DMS53 treated with DMSO at 0.1 percent for 48 hours (cell line): ENCODE results near the gene HES4.
"Not testable (repeated sequence)": the region's sequence is repeated elsewhere in the genome, so short reads cannot be mapped to it uniquely, and the experiment has no call there.

ENCODE experiments used
- DNase-seq: peaks from one replicate; lab custom pipeline; 2025; ENCODE audit not compliant: unreplicated experiment; lab: John Stamatoyannopoulos, UW

The HES4 gene

DNA sequence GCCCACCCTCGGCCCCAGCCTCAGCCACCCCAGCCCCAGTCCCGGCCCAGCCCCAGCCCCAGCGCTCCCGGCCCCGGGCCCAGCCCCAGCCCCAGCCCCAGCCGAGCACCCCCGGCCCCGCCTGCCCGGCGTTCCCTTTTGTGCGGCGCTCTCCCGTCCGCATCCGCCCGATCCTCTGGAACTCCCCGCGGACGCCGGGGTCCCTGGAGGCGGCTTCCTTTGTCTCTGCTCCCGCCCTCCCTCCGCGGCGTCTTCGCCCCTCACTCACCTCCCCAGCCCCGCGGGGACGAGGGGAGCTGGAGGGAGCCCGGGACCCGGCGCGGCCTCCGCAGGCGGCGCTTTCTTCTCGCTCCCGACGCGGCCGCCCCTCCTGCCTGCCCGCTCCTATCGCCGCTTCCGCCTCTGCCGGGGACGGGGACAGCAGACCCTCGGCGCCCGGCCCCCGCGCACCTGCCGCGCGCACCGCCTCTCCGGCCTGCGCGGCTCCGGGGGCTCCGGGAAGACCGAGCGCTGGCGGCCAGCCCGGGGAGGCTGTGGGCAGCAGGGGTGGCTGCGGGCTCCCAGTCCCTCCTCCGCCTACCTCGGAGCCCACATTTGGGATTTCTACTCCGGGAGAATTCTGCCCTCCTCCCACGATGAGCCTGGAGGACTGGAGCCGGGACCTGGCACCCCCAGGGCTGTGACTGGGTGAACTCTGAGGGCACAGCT, 34.0 kb upstream of the HES4 start:
- no peak for DNase-seq

DNA sequence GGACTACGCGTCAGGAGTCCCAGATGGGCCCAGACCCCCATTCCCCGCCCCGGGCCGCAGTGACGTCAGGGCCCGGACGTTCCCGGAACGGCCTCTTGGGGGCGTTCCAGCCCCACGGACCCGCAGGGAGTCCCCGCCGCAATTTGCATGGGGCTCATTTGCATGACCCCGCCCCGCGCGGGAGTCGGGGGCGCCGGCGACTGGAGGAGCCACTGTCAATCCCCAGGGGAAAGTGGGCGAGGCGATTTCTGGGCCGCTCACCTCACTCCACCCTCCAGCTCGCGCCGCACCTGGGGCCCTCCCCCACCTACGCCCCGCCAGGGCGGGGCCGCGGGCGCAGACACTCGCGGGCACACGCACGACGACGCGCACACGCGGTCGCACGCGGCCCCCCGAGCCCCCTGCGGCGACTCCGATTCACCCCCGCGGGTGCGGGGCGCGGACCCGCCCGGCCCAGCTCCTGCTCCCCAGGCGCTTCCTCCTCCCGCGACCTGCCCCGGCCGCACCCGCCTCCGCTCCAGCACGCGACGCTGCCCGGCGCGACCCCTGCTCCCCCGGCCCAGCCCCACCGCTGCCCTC, 33.2 kb upstream of the HES4 start:
- DNase-seq, result no peak

DNA sequence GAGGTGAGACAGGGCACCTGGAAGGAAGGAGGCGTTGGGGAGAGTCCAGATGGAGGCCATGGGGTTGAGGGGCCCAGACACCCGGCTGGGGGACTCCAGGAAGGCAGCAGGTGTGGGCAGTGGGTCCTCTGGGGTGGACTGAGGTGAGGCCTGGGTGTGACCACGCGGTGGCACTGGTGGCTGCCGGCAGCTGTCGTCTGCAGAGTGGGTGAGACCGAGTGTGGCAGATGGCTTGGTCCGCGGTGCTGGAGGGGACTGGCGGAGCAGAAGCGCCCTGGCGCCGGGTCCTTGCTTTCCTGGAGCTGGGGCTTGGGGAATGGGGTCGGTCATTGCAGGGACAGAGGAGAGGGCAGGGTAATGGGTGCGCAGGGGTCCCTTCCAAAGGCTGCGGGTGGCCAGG, 32.5 kb upstream of the HES4 start:
- DNase-seq, result no peak

DNA sequence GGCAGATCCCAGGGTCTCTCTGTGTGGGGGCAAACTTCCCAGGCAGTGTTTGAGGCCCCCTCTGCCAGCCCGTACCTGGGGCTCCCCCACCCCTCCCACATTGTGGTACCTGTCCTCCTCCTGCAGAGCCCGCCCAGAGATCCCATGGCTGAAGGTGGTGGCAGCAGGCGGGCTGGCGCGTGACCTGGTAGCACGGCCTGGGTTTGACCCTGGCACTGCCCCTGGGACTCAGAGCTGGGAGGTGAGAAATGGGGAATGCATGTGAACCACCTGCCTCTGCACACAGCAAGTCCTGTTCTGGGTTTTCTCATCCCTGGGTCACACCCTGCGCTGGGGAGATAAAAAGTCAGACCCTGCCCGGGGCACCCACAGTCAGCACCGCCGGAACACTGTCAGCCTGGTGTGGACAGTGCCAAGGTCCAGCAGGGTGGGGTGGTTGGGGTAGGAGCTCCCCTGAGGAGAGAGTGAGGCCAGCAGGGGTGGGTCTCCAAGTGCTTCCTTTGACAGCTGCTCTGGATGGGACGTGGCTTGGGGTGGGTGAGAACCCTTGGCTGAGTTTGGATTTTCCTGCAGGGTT, 31.9 kb upstream of the HES4 start:
- DNase-seq, result no peak

DNA sequence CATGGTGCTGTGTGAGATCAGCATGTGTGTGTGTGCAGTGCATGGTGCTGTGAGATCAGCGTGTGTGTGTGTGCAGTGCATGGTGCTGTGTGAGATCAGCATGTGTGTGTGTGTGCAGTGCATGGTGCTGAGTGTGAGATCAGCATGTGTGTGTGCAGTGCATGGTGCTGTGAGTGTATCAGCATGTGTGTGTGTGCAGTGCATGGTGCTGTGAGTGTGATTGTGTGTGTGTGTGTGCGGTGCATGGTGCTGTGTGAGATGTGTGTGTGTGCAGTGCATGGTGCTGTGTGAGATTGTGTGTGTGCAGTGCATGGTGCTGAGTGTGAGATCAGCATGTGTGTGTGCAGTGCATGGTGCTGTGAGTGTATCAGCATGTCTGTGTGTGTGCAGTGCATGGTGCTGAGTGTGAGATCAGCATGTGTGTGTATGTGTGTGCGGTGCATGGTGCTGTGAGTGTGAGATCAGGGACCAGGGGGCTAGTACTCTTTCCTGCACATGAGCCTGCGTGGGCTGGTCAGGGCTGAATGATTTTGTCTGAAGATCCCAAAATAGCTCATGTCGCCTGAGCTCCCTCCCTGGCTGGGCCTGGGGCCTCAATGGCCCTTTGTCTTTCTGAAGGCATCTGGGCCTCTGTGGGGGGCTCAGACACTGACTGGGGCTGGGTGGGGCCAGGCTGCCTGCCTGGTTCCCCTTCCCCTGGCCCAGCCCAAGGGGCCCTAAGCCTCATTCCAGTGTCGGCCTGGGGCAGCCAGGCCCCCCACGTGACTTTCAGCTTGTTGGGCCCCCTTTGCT, 31.2 kb upstream of the HES4 start:
- DNase-seq, result not testable (repeated sequence)

DNA sequence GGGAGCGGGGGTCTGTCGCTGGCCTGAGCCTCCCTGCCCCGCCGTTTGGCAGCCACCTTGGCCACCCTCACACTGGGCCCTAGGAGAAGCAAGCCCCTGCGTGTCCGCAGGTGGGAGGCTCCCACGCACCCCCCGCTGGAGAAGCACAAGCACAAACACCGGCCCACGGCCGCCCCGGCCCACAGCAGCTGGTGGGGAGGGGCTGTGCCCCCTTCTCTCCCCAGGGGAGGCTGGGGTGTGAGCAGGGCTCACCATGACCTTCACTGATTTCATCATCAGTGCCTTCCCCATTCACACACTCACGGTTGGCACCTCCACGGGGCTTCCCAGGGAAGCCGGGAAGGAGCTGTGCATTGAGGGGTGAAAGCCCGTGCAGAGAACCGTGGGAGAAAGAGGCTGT, 27.9 kb upstream of the HES4 start:
- DNase-seq, result no peak

DNA sequence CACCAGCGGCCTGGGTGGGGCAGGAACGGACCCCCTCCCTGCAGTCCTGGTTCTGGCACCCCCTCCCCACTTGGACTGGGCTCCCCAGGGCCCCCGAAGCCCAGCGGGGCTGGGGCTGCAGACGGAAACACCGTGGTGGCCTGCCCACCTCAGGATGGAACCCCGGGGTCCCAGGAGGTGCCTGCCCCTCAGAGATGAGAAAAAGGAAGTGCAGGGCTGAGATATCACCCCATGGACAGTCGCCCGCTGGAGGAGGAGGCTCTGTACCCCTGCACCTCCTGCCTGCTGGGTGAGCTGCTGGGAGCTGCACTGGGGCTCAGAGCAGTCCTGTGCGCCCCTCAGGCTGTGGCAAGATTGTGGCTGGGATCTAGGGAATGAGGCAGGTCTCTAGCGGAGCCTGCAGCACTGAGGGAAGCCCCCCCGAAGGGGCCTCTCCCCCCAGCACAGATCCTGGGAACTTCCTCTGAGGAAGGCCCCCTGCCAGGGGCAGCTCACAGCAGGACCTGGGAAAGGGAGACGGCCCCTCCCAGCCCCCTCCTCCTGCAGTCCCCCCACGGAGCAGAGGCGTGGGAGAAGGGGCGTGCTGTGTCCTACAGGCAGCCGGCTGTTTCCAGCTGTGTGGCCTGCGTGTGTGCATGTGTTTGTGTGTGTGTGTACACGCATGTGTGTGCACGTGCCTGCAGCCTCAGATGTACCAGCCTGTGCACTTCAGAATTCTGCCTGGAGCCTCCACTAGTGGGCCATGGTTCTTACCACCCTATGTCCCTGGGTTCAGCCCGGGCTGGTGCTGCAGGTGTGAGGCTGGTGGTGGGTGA, 26.9 kb upstream of the HES4 start:
- no peak for DNase-seq

DNA sequence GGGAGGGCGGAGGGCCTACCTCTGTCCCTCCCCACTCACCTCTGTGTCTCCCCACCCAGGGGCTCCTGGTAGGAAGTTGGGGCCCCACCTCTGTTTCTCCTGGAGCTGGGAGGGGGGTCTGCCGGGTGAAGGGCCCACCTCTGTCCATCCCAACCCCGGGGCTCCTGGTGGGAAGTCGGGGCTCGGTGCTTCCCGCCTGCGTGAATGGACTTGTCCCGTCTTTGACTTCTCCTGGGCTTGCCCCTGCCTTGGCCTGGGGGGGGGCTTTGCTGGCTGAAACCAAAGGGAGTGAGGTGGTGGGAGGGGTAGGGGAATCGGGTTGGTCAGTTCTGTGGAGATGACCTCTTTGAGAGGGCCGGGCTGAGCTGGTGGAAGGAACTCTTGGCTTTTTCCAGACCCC, 25.8 kb upstream of the HES4 start:
- no peak for DNase-seq

DNA sequence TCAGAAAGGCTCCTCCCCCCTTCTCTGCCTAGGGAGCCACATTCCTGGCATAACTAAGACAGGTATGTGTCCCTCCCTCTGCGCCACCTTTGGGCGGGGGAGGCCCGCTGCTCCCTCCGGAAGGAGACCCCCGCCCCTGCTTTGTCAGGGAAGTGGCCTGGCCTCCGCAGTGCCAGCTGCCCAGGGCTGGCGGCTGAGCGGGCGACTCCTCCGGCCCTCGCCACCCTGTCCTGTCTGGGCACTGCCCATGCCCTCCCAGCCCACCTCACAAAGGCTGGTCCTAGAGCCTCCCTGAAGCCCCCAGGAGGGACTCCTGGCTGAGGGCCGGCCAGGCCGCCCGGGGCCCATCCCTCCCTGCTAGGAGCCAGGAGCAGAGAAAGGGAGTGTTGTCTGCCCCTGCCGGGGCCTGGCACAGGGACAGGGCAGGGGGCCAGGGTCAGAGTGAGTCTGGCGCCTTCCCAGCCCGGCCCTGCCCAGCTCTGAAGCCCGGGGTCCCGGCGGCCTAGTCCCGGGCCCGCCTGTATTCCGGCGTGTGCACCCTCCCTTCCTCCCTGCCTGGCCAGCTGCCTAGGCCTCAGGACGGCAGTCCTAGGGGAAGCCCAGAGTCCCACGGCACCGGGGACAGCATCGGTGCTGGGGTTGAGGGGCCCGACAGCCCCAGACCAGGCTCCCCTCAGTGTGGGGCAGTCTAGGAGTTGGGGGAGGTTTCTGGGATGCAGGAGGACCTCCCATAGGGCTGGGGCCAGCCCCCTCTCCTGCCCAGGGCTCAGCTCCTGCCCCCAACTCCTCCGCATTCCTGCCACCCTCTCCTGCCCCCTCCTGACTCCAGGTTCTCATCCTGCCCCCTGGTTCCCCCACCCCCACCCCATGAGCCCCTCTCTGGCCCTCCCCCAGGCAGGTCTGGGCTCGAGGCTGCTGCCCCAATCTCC, 25.1 kb upstream of the HES4 start:
- DNase-seq, result no peak

DNA sequence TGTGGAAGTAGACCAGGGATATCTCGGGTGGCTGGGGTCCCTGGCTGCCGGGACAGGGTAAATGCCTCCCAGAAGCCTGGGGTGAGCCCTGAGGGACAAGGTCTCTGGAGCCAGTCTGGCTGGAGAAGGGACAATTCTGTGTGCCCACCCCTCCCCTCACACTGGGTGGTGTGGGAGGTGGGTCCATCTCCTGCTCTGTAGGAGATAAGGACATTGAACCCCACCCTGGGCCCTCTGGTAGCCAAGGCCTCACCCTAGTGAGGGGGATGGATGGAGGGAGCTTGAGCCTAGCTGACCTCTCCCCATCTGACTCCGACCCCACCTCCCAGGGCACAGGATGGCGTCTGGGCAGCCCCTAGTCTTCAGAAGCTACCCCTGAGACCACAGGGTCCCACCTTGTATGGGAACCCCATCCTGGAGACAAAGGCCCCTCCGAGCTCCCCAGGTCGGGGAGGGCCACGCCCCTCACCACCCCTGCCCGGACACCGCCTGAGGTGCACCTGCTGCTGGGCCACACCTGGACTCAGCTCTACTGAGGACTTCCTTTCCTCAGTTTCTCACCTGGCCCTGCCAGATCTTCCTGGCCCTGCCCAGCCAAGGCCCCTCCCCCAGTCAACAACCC, 24.4 kb upstream of the HES4 start:
- no peak for DNase-seq

DNA sequence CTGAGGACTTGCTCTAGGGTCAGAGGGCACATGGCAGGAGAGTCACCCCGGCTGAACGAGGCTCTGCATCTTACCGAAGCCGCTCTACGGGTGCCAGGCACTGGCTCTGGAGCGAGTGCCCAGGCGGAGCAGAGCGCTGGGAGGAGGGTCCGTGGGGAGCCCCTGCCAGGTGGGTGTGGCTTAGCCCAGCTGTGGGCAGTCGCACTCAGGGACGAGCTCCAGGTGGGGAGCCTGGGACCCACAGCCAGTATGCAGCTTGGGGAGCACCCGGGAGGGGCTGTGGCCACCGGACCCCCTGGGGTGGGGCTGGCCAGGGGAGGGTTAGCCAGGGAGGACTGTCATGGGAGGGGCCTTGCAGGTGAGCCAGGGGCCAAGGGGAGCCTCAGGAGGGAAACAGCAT, 23.8 kb upstream of the HES4 start:
- DNase-seq, result no peak

DNA sequence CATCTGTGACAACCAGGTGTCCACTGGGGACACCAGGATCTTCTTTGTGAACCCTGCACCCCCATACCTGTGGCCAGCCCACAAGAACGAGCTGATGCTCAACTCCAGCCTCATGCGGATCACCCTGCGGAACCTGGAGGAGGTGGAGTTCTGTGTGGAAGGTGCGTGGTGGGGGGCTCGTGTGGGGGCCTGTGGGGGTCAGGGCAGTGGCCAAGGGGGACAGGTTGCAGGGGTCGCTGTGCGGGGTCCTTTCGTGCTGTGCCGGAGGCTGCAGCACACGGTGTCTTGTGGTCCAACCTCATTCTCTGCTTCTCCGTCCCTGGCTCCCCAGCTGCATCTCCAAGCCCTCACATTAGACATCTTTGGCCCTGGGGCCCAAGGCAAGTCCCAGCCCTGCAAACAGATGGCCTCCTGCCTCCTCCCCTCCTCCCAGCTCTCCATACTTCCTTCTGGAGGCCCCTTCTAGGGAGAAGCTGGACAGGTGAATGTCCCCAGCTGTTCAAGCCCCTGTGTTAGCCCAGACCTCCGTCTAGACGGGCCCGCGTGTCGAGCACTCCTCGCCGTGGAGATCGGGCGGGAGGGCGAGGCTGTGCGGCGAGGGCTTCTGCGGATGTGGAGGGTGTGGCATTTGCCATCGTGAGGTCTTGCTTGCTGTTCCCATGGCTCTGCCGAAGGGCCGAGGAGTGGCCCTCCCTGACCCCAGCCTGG, 22.6 kb upstream of the HES4 start:
- DNase-seq, result no peak

DNA sequence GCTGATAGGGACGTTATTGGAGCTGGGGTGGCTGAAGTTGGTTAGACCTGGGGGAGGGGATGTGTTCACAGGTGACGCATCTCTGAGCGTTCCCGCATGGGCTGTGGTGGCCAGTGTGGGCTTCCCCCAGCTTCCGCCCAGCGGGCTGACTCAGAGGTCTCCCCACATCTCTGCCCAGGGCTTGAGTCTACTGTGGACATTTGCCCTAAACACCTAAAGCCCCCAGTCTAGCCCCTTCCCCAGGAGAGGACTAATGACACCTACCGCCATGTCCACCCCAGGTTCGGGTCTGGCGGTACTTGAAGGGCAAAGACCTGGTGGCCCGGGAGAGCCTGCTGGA, 22.0 kb upstream of the HES4 start:
- DNase-seq, result no peak

DNA sequence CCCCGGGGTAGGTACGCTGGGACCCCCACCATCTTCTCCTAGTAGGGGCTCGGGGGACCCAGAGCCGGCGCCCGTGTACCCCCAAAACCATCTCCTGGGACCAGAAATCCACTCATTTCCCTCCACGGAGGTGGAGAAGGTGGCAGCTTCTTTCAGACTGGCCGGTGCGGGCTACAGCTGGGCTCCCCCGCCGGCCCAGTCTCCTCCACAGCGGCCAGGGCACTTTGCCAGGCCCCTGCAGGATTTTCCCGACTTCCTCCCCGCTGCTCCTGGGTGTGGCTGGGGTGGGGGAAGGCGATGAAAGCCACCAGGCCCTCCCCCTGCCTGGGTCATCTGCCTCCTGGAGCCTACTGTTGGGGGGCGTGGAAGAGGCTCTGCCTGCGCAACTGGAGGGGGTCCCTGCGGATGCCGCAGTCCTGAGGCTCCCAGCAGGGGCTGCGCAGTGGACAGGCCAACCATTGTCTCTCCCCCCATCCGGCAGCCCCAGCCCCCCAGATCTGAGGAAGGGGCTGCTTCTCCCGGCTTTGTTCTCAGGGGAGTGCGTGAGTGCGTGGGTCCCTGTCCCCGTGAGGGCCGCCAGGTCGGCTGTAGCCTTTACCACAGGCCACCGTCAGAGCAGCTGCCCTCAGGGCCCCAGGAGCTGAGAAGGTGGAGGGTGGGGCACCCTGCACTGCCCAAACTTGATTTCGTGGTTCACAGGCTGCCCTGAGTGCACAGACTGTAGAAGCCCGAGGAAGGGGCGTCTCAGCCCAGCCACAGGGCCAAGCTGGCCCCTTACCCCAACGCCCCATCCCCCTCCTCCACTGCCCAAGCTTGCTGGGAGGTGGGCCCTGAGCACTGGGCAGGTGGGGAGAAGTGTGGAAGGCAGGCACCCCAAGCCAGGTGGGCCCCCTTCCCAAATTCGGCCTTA, 21.4 kb upstream of the HES4 start:
- peak; percentile 5 for DNase-seq

DNA sequence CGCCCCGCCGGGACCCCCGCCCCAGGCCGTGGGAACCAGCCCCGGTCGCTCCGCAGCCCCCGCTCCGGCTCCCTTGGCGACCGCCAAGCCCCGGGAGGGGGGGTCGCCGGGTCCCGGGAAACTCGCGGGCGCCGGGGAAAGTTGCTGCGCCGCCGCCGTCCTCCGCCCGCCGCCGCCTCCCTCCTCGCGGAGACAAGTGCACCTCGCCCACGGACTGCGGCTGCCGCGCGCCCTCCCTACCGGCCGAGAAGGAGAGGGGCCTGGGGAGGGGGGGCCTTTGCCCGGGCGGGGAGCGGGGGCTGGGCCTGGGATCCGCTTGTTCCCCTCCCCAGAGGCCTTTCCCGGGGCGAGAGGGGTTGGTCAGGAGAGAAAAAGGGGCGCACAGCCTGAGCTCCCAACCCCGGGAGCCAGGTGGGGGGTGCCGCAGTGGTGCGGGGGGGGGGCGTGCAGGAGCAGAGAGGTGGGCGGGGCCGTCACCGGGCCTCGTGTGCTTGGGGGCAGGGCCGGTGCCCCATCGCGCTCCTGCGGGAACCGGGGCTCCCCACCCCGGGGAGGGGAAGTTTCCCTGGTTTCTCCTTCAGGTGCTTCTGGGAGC, 20.6 kb upstream of the HES4 start:
- no peak for DNase-seq

DNA sequence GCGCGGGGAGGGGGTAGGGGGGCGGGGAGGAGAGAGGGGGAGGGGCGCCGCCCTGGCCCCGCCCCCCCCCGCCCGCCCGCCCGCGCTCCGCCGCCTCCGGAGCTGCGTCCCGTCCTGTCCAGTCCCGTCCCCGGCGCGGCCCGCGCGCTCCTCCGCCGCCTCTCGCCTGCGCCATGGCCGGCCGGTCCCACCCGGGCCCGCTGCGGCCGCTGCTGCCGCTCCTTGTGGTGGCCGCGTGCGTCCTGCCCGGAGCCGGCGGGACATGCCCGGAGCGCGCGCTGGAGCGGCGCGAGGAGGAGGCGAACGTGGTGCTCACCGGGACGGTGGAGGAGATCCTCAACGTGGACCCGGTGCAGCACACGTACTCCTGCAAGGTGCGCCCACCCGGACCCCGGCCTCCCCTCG, 20.1 kb upstream of the HES4 start, which contains the start of gene AGRN:
AGRN (plus strand) TSS at position 121 of the 405 bp plus-strand sequence; CDS start at position 174, 53 bp downstream.
- DNase-seq, result peak; percentile 51
